Activated T-cell treated with anti-CD3 and anti-CD28 coated beads, Interleukin-2, amount 50 U/mL, for 4 hours (primary cell): ENCODE results near the gene TIE1. TPM values are rescaled to one million over a fixed set of nuclear protein-coding genes. Genes with fewer than 3 reads are reported as not detected.
A peak's percentile ranks its signal among the peaks of the same experiment; 100 is the strongest.

ENCODE experiments used
- ATAC-seq, 2 donors: fragments of 200-7000 bp; cut with Tn5 transposase; one replicate each; pipeline ENCODE4 v1.10.0; 2021
- DNase-seq: peaks from one replicate; pipeline ENCODE4 v3.0.0-alpha.2; 2020
- H3K27me3 Mint-ChIP-seq: one replicate; pipeline ENCODE4 v1.8.0; 2021; ENCODE audit warnings: low read depth, mixed read lengths
- H3K36me3 Mint-ChIP-seq: one replicate; pipeline ENCODE4 v1.8.0; 2022; ENCODE audit warnings: mixed read lengths; ENCODE audit not compliant: insufficient read depth
- H3K4me1 Mint-ChIP-seq: one replicate; pipeline ENCODE4 v1.8.0; 2021; ENCODE audit warnings: low read depth, mixed read lengths
- H3K4me3 Mint-ChIP-seq: one replicate; pipeline ENCODE4 v1.8.0; 2021; ENCODE audit warnings: mild to moderate bottlenecking, moderate library complexity, mixed read lengths
- H3K9me3 Mint-ChIP-seq: one replicate; pipeline ENCODE4 v1.8.0; 2021; ENCODE audit warnings: mixed read lengths
- total RNA-seq, 3 donors: library from RNA; stranded (reverse); gene quantifications; one replicate each; pipeline ENCODE4 v1.2.1, GENCODE V29; 2021

The TIE1 gene
- total RNA-seq, 3 donors from 2014 or later = 0.18 to 0.27 (median 0.24) TPM

DNA sequence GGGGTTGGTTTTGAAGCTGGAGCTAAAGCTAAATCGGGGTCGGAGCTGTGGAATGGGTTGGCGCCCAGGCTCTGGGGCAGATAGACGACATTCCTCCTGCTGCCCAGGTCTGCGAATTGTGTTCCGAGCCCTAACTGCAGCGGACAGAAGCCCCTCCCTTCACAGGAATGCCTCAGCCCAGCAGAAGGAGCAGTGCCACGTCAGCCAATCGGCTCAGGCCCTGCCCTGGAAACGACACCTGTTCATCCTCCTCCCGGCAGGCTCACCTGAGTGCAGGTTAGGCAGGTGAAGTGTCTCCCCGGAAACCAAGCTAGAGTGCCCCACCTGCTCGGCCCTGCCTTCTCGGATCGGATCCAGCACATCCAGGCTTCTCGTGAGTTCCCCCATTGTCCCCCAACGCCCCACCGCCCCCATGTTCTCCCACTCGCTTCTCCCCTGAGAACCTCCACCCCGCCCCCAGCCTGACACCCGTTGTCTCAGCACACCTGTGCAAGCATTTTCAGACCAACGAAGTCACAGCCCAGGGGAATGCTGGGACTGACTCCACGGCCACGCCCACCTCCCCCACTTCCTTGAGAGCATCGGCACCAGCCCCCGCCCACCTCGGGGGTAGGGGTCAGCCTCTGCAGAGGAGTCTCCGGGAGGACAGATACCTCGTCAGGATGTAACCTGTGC, 30.2 kb upstream of the TIE1 start:
- peaks cover 24% of the 10 kb centered on the region for H3K4me1 Mint-ChIP-seq
- peaks cover 19% of the 10 kb centered on the region for H3K27me3 Mint-ChIP-seq
- no peak for DNase-seq
- ATAC-seq = peak in 1 of 2 donors; percentile 23
- H3K9me3 Mint-ChIP-seq = peaks cover 3% of the 10 kb centered on the region
- H3K4me3 Mint-ChIP-seq = peak overlapping the region; percentile 16
- peaks cover 2% of the 10 kb centered on the region for H3K36me3 Mint-ChIP-seq

DNA sequence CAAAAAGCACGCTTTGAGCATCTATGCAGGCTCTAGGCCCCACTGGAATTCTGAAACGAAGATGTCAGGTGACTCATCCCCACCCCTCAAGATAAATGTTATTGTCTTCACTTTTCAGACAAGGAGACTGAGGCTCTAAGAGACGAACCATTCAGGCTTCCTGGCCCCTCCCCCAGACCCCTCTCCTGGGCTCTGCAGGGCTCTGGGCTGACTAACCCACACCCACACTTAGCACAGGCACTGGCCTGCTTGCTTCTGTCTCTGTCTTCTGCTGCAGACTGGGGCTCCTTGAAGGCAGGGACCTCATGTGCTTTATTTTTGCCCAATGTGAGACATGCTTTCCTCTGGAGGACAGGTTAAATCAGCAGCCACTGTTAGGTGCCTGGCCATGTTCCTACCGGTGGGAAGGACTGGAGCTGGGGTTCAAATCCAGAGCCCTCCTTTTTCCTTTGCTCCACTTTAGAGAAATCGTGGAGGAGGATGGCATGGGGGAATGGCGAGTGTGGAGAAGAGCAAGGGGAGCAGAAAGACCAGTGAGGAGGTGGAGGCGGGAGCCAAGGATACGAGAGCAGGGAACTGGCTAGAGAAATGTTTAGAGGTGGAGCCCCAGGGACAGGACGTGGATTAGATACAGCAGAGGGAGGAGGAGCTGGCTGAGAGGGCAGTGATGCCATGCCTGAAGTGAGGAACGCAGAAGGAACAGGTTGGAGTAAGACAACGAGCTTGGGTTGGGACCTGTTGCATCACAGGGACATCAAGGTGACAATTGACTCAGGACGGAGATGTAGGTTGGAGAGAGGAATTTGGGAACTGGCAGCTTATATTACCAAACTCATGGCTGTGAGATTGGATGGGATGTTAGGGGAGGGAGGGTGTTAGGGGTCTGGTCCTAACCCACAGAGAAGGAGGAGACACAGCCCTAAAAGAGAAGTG, 29.3 kb upstream of the TIE1 start:
- peaks cover 21% of the 10 kb centered on the region for H3K27me3 Mint-ChIP-seq
- H3K4me3 Mint-ChIP-seq = peak overlapping the region; percentile 16
- peak; percentile 45 to 53 for ATAC-seq
- peaks cover 24% of the 10 kb centered on the region for H3K4me1 Mint-ChIP-seq
- H3K9me3 Mint-ChIP-seq = peaks cover 3% of the 10 kb centered on the region
- no peak for DNase-seq
- H3K36me3 Mint-ChIP-seq = peaks cover 2% of the 10 kb centered on the region

- ATAC-seq = no peak
Measured at GRCh38 chr1:43272161-43272560, 28.6 kb upstream of the TIE1 start.

GRCh38 chr1:43272576-43273571, 27.9 kb upstream of the TIE1 start:
- H3K36me3 Mint-ChIP-seq = peaks cover 2% of the 10 kb centered on the region
- H3K4me3 Mint-ChIP-seq = no peak overlapping the region
- H3K4me1 Mint-ChIP-seq = peaks cover 24% of the 10 kb centered on the region
- H3K27me3 Mint-ChIP-seq = peaks cover 14% of the 10 kb centered on the region
- H3K9me3 Mint-ChIP-seq = peaks cover 3% of the 10 kb centered on the region
- DNase-seq (no peak), ATAC-seq (no peak)

More at GRCh38 chr1:43272161-43272560, 28.6 kb upstream of the TIE1 start:
- Mint-ChIP-seq H3K36me3 (peaks cover 2% of the 10 kb centered on the region), H3K9me3 (peaks cover 3% of the 10 kb centered on the region), H3K27me3 (peaks cover 16% of the 10 kb centered on the region), H3K4me3 (no peak overlapping the region), H3K4me1 (peaks cover 24% of the 10 kb centered on the region)
- DNase-seq = no peak

DNA sequence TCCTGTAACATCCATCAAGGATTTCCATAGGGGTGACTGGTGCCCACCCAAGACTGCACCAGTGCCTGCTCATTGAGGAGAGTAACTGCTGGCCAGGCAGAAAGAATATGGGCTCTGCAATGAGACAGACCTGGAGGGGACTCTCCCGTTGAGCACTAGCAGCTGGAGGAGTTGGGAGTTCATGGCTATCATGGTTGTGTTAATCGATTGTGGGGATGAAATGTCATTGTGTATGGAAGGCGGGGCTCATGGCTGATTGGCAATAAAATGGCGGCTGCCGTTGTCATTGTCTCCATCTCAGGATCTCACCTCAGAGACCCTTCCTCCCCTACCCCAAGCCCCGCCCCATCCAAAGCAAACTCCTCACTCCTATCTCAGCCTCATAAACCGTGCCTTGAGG, 27.1 kb upstream of the TIE1 start:
- no peak overlapping the region for H3K4me3 Mint-ChIP-seq
- no peak for ATAC-seq
- peaks cover 24% of the 10 kb centered on the region for H3K4me1 Mint-ChIP-seq
- DNase-seq = no peak
- H3K9me3 Mint-ChIP-seq = peaks cover 3% of the 10 kb centered on the region
- H3K36me3 Mint-ChIP-seq = peaks cover 2% of the 10 kb centered on the region
- H3K27me3 Mint-ChIP-seq = peaks cover 12% of the 10 kb centered on the region

GRCh38 chr1:43274125-43274803, 26.5 kb upstream of the TIE1 start:
- Mint-ChIP-seq H3K4me3 (no peak overlapping the region), H3K36me3 (peaks cover 2% of the 10 kb centered on the region), H3K9me3 (peaks cover 3% of the 10 kb centered on the region), H3K27me3 (peaks cover 12% of the 10 kb centered on the region), H3K4me1 (peaks cover 24% of the 10 kb centered on the region)
- no peak for DNase-seq
- peak; percentile 70 to 79 for ATAC-seq

DNA sequence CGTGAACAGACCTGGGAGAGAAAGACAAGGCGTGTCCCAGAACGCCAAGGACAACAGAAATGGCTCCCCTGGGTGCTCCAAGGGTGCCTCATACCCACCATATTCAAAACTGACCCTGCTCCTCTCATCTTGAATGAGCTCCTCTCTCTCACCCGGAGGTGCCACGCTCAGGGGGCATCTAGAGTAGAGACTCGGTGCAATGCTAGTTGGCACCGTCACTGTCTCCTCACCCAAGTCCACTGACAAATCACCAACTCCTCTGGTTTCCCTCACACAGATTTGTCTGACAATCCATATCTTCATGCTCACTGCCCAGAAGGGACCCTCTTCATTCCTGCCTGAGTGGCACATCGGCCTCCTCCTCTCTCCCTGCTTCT, 26.0 kb upstream of the TIE1 start:
- H3K27me3 Mint-ChIP-seq = peaks cover 12% of the 10 kb centered on the region
- no peak overlapping the region for H3K4me3 Mint-ChIP-seq
- DNase-seq (no peak), ATAC-seq (no peak)
- peaks cover 24% of the 10 kb centered on the region for H3K4me1 Mint-ChIP-seq
- H3K36me3 Mint-ChIP-seq = peaks cover 2% of the 10 kb centered on the region
- H3K9me3 Mint-ChIP-seq = peaks cover 3% of the 10 kb centered on the region

DNA sequence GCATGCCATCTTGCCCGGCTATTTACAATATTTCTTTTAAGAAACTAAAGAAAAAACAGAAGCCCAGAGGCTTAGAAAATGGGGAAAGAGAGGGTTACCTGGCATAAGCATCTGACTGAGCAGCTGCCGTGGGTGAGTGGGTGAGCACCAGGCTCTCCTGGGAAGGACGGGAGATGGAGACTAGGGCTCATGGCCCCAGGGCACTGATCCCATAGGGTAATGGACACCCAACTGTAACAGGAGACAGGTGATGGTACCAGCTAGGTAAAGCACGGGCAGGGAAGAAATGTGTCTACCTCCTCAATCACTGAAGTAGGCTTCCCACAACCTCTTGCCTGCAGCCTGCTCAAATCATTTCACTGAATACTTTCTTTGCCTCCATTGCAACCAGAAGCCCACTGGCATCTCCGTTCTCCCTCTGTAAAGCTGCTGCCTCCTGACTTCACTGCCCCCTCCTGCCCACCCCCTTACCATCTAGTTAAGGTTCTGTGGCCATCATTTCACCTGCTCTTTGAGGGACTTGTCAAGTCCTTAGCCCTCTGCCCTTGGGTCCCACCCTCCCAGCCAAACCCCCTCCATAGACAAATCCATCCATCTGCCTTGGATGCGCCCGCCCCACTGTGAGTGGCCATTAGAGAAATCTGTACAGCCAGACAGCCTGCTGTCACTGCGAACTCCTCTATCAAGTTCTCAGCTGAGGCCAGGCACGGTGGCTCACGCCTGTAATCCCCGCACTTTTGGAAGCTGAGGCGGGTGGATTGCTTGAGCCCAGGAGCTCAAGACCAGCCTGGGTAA, 24.8 kb upstream of the TIE1 start:
- peaks cover 3% of the 10 kb centered on the region for H3K9me3 Mint-ChIP-seq
- H3K27me3 Mint-ChIP-seq = peaks cover 16% of the 10 kb centered on the region
- peaks cover 2% of the 10 kb centered on the region for H3K36me3 Mint-ChIP-seq
- H3K4me1 Mint-ChIP-seq = peaks cover 18% of the 10 kb centered on the region
- ATAC-seq (no peak), DNase-seq (no peak)
- no peak overlapping the region for H3K4me3 Mint-ChIP-seq

- peaks cover 12% of the 10 kb centered on the region for H3K27me3 Mint-ChIP-seq
- ATAC-seq = no peak
- H3K9me3 Mint-ChIP-seq = peaks cover 3% of the 10 kb centered on the region
- DNase-seq = no peak
- peaks cover 13% of the 10 kb centered on the region for H3K4me1 Mint-ChIP-seq
- no peak overlapping the region for H3K4me3 Mint-ChIP-seq
- peaks cover 2% of the 10 kb centered on the region for H3K36me3 Mint-ChIP-seq
Measured at GRCh38 chr1:43276673-43277072, 24.1 kb upstream of the TIE1 start.

DNA sequence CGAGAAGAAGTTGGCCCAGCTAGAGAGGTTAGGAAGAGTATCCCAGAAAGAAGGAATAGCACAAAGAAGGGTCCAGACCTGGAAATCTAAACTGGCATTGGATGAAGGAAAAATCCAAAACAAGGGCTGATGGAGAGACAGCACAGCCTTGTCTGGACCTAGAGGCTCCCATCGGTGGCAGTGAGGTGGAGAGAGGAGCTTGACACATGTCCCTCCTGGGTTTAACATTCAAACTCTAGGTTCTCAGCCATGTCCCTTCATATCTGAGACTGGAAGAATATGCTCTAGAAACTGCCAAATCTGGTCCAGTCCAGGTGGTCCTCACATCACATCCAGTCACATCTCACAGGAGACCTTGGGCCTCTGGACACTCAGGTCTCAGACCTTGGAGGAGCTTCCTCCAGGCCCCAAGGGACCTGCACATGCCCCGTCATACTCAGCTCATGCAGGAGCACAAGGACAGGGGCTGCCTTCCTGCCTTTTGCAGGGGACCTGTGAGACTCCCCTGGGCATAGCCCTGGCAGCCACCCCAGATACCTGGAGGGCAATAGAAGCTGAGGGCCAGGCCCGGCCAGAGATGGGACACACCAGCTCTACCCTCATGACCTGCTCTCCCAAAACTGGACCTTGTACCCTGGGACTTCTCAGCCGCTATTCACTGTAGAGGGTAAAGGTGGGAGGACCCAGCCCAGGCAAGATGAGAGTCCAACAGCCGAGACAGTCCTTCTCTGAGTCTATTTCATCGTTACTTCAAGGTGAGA, 23.5 kb upstream of the TIE1 start:
- H3K9me3 Mint-ChIP-seq = peaks cover 3% of the 10 kb centered on the region
- peaks cover 2% of the 10 kb centered on the region for H3K36me3 Mint-ChIP-seq
- peaks cover 8% of the 10 kb centered on the region for H3K27me3 Mint-ChIP-seq
- no peak overlapping the region for H3K4me3 Mint-ChIP-seq
- H3K4me1 Mint-ChIP-seq = peaks cover 11% of the 10 kb centered on the region
- ATAC-seq (no peak), DNase-seq (no peak)

- Mint-ChIP-seq H3K4me1 (peaks cover 10% of the 10 kb centered on the region), H3K36me3 (peaks cover 2% of the 10 kb centered on the region), H3K27me3 (peaks cover 8% of the 10 kb centered on the region), H3K4me3 (no peak overlapping the region), H3K9me3 (peaks cover 3% of the 10 kb centered on the region)
- ATAC-seq (no peak), DNase-seq (no peak)
Measured at GRCh38 chr1:43279161-43279560, 21.6 kb upstream of the TIE1 start.

- Mint-ChIP-seq H3K36me3 (no peaks in the 10 kb centered on the region), H3K27me3 (peaks cover 8% of the 10 kb centered on the region), H3K9me3 (no peaks in the 10 kb centered on the region), H3K4me1 (peaks cover 5% of the 10 kb centered on the region), H3K4me3 (no peak overlapping the region)
- ATAC-seq (no peak), DNase-seq (no peak)
Measured at GRCh38 chr1:43279666-43280065, 21.1 kb upstream of the TIE1 start.
